Measurements from ENCODE around the gene TANC1. TPM values are rescaled to one million over a fixed set of nuclear protein-coding genes. Genes with fewer than 3 reads are reported as not detected.

TANC1 gene
- total RNA-seq, 2 donors from 2014 or later = 51.8 to 58.9 TPM

DNA sequence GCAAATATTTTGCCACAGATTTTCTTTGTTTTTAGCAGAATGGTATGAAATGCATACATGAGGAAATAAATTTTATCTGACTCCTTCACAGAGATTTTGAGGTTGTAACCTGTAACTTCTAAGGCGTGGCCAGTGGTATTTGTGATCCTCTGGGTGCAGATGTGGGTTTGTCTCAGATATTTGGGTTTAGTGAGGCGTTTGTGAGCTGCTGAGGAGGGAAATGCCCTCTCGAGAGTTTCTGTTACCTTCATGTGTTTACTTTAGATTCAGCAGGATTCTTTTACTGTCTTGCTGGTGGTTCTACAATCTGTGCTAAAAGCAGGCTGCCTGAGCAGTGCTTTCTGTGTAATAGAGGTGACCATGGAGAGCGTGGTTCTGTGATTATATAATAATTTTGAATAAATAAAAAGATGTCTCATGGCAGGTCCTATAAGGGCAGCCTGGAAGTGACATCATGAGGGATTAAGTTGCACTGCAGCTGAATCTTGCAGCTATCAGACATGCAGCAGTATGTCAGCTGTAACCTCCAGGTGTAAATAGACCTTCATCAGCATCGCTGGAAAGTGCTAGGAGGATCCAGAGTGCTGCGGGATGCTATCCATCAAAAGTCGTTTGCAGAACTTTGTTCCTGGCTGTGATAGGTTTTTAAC is 34.1 kb downstream of the TANC1 start:
- TF ChIP-seq, protein P1, sequence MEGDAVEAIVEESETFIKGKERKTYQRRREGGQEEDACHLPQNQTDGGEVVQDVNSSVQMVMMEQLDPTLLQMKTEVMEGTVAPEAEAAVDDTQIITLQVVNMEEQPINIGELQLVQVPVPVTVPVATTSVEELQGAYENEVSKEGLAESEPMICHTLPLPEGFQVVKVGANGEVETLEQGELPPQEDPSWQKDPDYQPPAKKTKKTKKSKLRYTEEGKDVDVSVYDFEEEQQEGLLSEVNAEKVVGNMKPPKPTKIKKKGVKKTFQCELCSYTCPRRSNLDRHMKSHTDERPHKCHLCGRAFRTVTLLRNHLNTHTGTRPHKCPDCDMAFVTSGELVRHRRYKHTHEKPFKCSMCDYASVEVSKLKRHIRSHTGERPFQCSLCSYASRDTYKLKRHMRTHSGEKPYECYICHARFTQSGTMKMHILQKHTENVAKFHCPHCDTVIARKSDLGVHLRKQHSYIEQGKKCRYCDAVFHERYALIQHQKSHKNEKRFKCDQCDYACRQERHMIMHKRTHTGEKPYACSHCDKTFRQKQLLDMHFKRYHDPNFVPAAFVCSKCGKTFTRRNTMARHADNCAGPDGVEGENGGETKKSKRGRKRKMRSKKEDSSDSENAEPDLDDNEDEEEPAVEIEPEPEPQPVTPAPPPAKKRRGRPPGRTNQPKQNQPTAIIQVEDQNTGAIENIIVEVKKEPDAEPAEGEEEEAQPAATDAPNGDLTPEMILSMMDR (IDR thresholded peaks at IDR 0.05) = no peak
- no peak for DNase-seq (ENCODE audit: low spot score)
- H3K27me3 ChIP-seq = no peaks in the 10 kb centered on the region
- H3K4me1 ChIP-seq = peaks cover 0 to 46% of the 10 kb centered on the region in 2 donors
- peaks cover 8% of the 10 kb centered on the region for H3K36me3 ChIP-seq
- H3K4me3 ChIP-seq = no peak overlapping the region
- no peaks in the 10 kb centered on the region for H3K9me3 ChIP-seq
- no peak overlapping the region for H3K27ac ChIP-seq

DNA sequence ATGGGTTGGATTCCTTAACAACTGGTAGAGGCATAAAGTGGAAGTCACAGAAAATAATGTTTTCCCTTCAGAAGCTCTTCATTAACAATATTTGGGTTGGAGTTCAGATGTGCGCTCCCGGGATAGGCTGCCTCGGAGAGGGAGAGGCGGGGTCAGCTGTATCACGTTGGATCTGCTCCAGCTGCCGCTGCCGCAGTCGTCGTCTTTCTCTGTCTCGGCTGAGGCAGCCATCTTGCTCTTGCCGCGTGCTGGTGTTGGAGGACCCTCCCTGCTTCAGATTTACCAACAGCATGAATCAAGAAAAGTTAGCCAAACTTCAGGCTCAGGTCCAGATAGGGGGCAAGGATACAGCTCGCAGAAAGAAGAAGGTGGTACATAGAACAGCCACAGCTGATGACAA is 35.1 kb downstream of the TANC1 start:
- Histone ChIP-seq H3K27me3 (no peaks in the 10 kb centered on the region), H3K36me3 (peaks cover 9% of the 10 kb centered on the region), H3K27ac (no peak overlapping the region), H3K4me3 (no peak overlapping the region), H3K4me1 (peaks cover 0 to 37% of the 10 kb centered on the region in 2 donors), H3K9me3 (no peaks in the 10 kb centered on the region)
- no peak for DNase-seq (ENCODE audit: low spot score)
- TF ChIP-seq, protein P1 (IDR thresholded peaks at IDR 0.05) = no peak

DNA sequence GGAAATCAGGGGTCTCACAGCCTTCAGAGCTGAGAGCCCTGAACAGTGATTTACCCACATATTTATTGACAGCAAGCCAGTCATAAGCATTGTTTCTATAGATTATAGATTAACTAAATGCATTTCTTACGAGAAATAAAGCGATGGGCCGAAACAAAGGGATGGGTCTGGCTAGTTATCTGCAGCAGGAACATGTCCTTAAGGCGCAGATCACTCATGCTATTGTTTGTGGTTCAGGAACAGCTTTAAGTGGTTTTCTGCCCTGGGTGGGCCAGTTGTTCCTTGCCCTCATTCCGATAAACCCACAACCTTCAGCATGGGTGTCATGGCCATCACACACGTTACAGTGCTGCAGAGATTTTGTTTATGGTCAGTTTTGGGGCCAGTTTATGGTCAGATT is 36.4 kb downstream of the TANC1 start:
- TF ChIP-seq, protein P1 (IDR thresholded peaks at IDR 0.05) = no peak
- DNase-seq (ENCODE audit: low spot score) = no peak
- no peaks in the 10 kb centered on the region for H3K27me3 ChIP-seq
- H3K27ac ChIP-seq = no peak overlapping the region
- peaks cover 9% of the 10 kb centered on the region for H3K36me3 ChIP-seq
- no peak overlapping the region for H3K4me3 ChIP-seq
- no peaks in the 10 kb centered on the region for H3K9me3 ChIP-seq
- peaks cover 0 to 29% of the 10 kb centered on the region in 2 donors for H3K4me1 ChIP-seq

DNA sequence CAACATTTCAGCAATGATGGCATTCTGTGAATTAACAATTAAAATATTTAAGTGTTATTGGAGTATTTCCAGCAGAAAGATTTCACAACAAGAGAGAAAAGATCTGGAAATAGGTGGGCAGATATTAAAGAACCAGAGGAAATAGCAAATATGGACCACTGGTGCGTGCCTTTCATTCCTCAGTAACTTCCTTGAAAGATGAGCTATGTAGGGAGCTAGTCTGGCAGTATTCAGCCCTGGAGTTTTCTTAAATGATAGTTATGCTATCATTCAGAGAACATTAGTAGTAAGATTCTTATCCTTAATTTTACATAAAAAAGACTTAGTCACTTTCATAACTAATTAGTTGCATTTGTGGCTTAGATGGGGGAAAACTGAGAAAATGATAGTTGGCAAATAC is 41.5 kb downstream of the TANC1 start:
- no peaks in the 10 kb centered on the region for H3K27me3 ChIP-seq
- H3K27ac ChIP-seq = no peak overlapping the region
- DNase-seq (ENCODE audit: low spot score) = no peak
- no peaks in the 10 kb centered on the region for H3K9me3 ChIP-seq
- TF ChIP-seq, protein P1 (IDR thresholded peaks at IDR 0.05) = no peak
- H3K4me1 ChIP-seq = peaks cover 0 to 37% of the 10 kb centered on the region in 2 donors
- H3K4me3 ChIP-seq = no peak overlapping the region
- peaks cover 4% of the 10 kb centered on the region for H3K36me3 ChIP-seq

DNA sequence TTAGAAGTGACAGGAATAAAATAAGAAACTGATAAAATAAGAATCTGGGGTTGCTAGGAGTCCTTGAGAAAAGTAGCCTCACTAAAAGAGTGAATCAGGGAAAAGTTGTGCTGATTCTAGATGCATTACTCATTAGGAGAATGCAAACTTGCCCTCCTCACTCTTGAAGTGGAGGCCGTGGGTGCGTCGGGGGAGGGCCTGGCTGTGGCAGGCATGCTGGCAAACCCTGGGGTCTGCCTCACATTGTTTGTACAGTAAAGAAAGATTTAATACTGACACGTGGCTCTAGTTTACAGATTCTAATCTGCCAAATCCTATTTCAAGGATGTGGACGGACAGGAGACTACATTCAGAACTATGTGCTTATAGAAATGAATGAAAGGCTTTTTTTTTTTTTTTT is 41.9 kb downstream of the TANC1 start:
- H3K27ac ChIP-seq = no peak overlapping the region
- H3K27me3 ChIP-seq = no peaks in the 10 kb centered on the region
- H3K36me3 ChIP-seq = peaks cover 4% of the 10 kb centered on the region
- no peak overlapping the region for H3K4me3 ChIP-seq
- peaks cover 0 to 3% of the 10 kb centered on the region in 2 donors for H3K9me3 ChIP-seq
- TF ChIP-seq, protein P1 (IDR thresholded peaks at IDR 0.05) = no peak
- peaks cover 0 to 37% of the 10 kb centered on the region in 2 donors for H3K4me1 ChIP-seq
- no peak for DNase-seq (ENCODE audit: low spot score)

DNA sequence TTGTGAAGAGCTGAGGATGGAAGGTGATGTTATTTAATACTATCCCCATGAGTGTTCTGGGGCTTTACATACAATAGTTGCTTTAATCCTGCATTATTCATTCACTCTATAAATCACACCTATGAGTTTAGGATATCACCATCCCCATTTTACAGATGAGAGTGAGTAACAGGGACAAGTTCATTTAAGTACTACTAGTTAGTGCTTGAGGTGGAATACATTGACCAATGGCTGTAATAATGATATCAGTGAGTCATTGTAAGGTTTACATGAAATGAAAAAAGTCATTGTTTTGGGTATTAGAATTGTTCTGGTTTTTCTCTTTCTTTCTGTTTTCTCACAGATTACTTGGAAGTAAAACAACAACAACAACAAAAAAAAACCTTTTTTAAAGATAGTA is 42.5 kb downstream of the TANC1 start:
- peaks cover 0 to 37% of the 10 kb centered on the region in 2 donors for H3K4me1 ChIP-seq
- H3K9me3 ChIP-seq = peaks cover 0 to 9% of the 10 kb centered on the region in 2 donors
- DNase-seq (ENCODE audit: low spot score) = no peak
- no peak overlapping the region for H3K4me3 ChIP-seq
- H3K27ac ChIP-seq = no peak overlapping the region
- peaks cover 4% of the 10 kb centered on the region for H3K36me3 ChIP-seq
- H3K27me3 ChIP-seq = no peaks in the 10 kb centered on the region
- TF ChIP-seq, protein P1 (IDR thresholded peaks at IDR 0.05) = no peak

Data from right atrium auricular region (tissue), 2 donors.